ENCODE measurements around the gene ZXDC. TPM values are rescaled to one million over a fixed set of nuclear protein-coding genes. Genes with fewer than 3 reads are reported as not detected.

The ZXDC gene
- total and polyA plus RNA-seq, 9 donors = 14.4 to 47.3 (median 32.7) TPM

GRCh38 chr3:126491221-126492013 lies 15.7 kb upstream of the ZXDC start:
- Histone ChIP-seq H3K36me3 (no peaks in the 10 kb centered on the region), H3K4me3 (no peak overlapping the region), H3K27me3 (no peaks in the 10 kb centered on the region), H3K27ac (no peak overlapping the region), H3K9me3 (no peaks in the 10 kb centered on the region), H3K4me1 (ENCODE audit: insufficient read depth) (no peaks in the 10 kb centered on the region)
- TF ChIP-seq EP300 (IDR thresholded peaks at IDR 0.05) (no peak), POLR2A (IDR thresholded peaks at IDR 0.05) (no peak)
- 88 to 91% (median 88%) methylated on average over 21 of the region's 21 CpGs for WGBS, 3 donors
- no peak for DNase-seq
- intact Hi-C loops (cut with DNase I) = no loop called here

- DNase-seq = no peak
- no peak overlapping the region for H3K27ac ChIP-seq
- WGBS, 3 donors = 72 to 81% (median 78%) methylated on average over 6 of the region's 6 CpGs
Measured at GRCh38 chr3:126490619-126491018, 14.9 kb upstream of the ZXDC start.

GRCh38 chr3:126488886-126489569 lies 13.3 kb upstream of the ZXDC start:
- H3K27ac ChIP-seq = no peak overlapping the region
- TF ChIP-seq CTCF (IDR thresholded peaks at IDR 0.05) (no peak), POLR2A (IDR thresholded peaks at IDR 0.05) (no peak), EP300 (IDR thresholded peaks at IDR 0.05) (no peak)
- H3K9me3 ChIP-seq = no peaks in the 10 kb centered on the region
- H3K4me3 ChIP-seq = no peak overlapping the region
- intact Hi-C loops (cut with DNase I) = no loop called here
- no peaks in the 10 kb centered on the region for H3K36me3 ChIP-seq
- H3K27me3 ChIP-seq = no peaks in the 10 kb centered on the region
- DNase-seq = no peak
- no peaks in the 10 kb centered on the region for H3K4me1 ChIP-seq (ENCODE audit: insufficient read depth)
- 91 to 93% (median 92%) methylated on average over 16 of the region's 16 CpGs for WGBS, 3 donors

More at GRCh38 chr3:126490619-126491018, 14.9 kb upstream of the ZXDC start:
- TF ChIP-seq EP300 (IDR thresholded peaks at IDR 0.05) (no peak), POLR2A (IDR thresholded peaks at IDR 0.05) (no peak), CTCF (IDR thresholded peaks at IDR 0.05) (no peak)
- Histone ChIP-seq H3K27me3 (no peaks in the 10 kb centered on the region), H3K4me3 (no peak overlapping the region), H3K4me1 (ENCODE audit: insufficient read depth) (no peaks in the 10 kb centered on the region), H3K9me3 (no peaks in the 10 kb centered on the region), H3K36me3 (no peaks in the 10 kb centered on the region)
- intact Hi-C loops (cut with DNase I) = no loop called here

DNA sequence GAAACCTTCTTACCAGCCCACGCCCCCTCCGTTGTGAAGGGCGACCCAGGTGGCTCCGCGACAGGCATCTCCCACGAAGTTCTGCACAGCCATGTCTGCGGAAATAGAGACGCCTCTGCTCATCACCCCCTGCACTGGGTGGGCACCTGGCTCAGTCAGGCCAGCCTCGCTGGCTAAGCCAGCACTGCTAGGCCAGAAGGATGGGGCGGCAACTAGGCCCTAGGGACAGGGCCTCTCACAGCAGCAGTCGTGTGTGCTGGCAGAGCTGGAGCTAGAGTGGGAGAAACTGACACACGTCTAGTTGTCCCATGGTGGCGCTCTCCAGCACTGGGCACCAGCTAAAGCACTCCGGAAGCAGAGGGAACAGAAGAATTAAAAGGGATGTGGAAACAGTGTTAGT lies 12.5 kb upstream of the ZXDC start:
- Histone ChIP-seq H3K9me3 (no peaks in the 10 kb centered on the region), H3K27me3 (no peaks in the 10 kb centered on the region), H3K27ac (no peak overlapping the region), H3K36me3 (no peaks in the 10 kb centered on the region), H3K4me1 (ENCODE audit: insufficient read depth) (no peaks in the 10 kb centered on the region), H3K4me3 (no peak overlapping the region)
- TF ChIP-seq POLR2A (IDR thresholded peaks at IDR 0.05) = no peak
- no peak for TF ChIP-seq CTCF (IDR thresholded peaks at IDR 0.05)
- TF ChIP-seq EP300 (IDR thresholded peaks at IDR 0.05) = no peak
- intact Hi-C loops (cut with DNase I) = no loop called here
- DNase-seq = no peak
- WGBS, 3 donors = 83 to 87% (median 86%) methylated on average over 14 of the region's 14 CpGs

Measured in ovary (tissue), 9 donors.